D721Med (cell line): ENCODE data around the gene TBC1D22A.

Experiments
- DNase-seq: peaks from one replicate; pipeline ENCODE4 v3.0.0; 2011; ENCODE audit warnings: low spot score; ENCODE audit not compliant: insufficient read length
- FAIRE-seq: peaks from 2 replicates; lab custom pipeline; 2011; peaks lifted over from hg19 to GRCh38; lab: Jason Lieb, UNC
- CTCF ChIP-seq: IDR thresholded peaks from 2 replicates; pipeline ENCODE4 v1.5.1; 2012; ENCODE audit warnings: mild to moderate bottlenecking, control low read depth; ENCODE audit not compliant: insufficient read depth; ENCODE audit errors: missing control alignments

TBC1D22A gene

GRCh38 chr22:47056361-47056760 is 293.9 kb downstream of the TBC1D22A start:
- TF ChIP-seq CTCF: no peak
- DNase-seq (no peak), FAIRE-seq (no peak)

- TF ChIP-seq CTCF: no peak
Measured at GRCh38 chr22:47056776-47057470, 294.5 kb downstream of the TBC1D22A start.

GRCh38 chr22:47057916-47058585 is 295.6 kb downstream of the TBC1D22A start:
- TF ChIP-seq CTCF: no peak
- DNase-seq: no peak
- no peak for FAIRE-seq

More at GRCh38 chr22:47056776-47057470, 294.5 kb downstream of the TBC1D22A start:
- DNase-seq: no peak
- FAIRE-seq: no peak

- DNase-seq (no peak), FAIRE-seq (no peak)
- no peak for TF ChIP-seq CTCF
Measured at GRCh38 chr22:47059076-47059475, 296.6 kb downstream of the TBC1D22A start.

- DNase-seq (no peak), FAIRE-seq (no peak)
- no peak for TF ChIP-seq CTCF
Measured at GRCh38 chr22:47059701-47060161, 297.3 kb downstream of the TBC1D22A start.

GRCh38 chr22:47060718-47061117 is 298.3 kb downstream of the TBC1D22A start:
- FAIRE-seq: no peak
- TF ChIP-seq CTCF: no peak
- no peak for DNase-seq

GRCh38 chr22:47061226-47061625 is 298.8 kb downstream of the TBC1D22A start:
- no peak for FAIRE-seq

More at GRCh38 chr22:47061226-47061625, 298.8 kb downstream of the TBC1D22A start:
- no peak for DNase-seq
- no peak for TF ChIP-seq CTCF
